ENCODE data around the gene EMX1. TPM values are rescaled to one million over a fixed set of nuclear protein-coding genes. Genes with fewer than 3 reads are reported as not detected.

Gene EMX1
- total RNA-seq, 1 donor from 2014 or later: not detected

GRCh38 chr2:72936660-72937355, 19.5 kb downstream of the EMX1 start:
- intact Hi-C loops (cut with DNase I): no loop called here
- no peak for DNase-seq (ENCODE audit: low spot score)

DNA sequence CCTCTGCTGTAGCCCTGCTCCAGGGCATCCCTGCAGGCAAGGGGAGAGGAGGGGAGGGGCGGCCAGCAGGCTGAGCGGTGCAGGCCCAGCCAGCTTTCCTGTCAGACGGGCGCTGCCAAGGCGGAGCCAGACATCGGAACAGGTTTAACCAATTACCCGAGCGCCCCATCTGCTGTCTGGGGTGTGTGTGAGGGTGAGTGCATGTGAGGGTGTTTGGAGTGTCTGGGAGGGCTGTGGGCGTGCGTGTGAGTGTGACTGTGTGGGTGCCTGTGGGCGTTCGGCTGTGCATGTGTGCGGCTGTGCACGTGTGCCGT, 20.0 kb downstream of the EMX1 start:
- no peak for DNase-seq (ENCODE audit: low spot score)
- intact Hi-C loops (cut with DNase I): no loop called here

DNA sequence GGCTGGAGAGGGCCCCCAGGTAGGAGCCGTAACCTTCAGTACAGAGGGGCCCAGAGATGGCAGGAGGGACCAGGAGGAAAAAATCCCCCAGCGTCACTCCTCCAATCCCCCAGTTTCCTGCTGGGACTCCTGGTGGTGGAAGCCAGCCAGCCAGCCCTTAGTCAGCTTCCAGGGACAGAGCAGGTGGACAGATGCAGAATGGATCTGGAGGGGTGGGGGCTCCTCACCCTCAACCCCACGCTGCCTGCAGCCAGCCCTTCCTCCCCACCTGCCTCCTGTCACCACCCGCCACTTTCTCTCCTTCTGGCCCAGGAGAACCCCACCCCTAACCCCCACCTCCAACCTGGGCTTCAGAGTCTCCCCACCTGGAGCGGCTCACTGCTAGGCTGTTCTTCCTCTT, 21.1 kb downstream of the EMX1 start:
- DNase-seq (ENCODE audit: low spot score): no peak
- intact Hi-C loops (cut with DNase I): no loop called here

DNA sequence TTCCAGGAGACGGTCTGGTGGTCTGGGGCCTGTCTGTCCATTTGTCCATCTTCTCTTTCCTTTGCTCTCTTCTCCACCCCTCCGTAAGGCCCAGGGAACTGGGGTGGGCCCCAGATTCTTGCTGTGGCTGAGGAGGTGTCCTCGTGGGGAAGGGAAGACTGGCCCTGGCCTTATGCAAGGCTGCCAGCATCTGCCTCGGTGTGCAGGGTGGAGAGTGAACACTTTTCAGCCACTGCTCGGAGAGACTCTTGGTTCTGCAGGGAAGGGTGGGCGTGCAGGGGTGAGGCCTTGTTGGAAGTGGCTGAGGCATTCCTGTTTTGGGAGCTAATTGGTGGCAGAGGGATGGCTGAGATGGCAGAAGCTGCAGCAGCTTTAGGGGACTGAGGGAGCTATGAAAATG, 23.0 kb downstream of the EMX1 start:
- intact Hi-C loops (cut with DNase I): no loop called here
- no peak for DNase-seq (ENCODE audit: low spot score)

DNA sequence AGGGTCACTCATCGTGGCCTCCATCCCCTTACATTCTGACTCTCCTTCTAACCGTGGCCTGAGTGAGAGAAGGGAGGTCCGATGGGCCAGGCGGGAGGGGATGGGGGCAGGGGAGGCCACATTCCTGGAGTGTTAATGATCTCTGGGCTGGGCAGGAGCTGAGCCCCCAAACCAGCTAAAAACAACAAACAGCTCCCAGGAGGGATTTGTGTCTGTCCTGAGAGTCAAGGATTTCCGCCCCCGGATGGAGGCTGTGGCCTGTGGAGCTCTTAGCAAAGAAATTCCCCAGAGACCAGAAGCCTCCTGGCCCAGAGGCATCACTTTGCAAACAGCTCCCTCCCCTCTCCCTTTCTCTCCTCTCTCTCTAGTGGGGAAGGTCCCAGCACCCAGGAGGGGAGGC, 23.5 kb downstream of the EMX1 start:
- DNase-seq (ENCODE audit: low spot score): no peak
- intact Hi-C loops (cut with DNase I): no loop called here

DNA sequence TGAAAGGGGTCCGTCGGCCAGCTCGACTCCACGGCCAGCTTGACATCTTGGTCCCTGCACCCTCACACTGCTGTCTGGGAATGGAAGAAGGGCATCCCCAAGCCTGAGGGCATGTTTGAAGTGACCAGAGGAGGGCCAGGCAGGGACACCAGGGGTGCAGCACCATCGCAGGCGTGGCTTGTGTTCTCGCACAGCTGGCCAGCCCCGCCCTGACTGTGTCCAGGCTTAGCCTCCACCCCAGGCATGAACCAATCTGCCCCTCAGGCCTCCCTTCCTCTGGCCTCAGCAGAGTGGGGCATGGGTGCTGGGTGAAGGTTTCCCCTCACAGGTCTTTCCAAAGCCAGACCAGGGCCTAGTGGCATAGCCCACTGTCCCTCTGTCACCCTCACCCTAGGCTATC, 25.0 kb downstream of the EMX1 start:
- intact Hi-C loops (cut with DNase I): no loop called here
- DNase-seq (ENCODE audit: low spot score): no peak

DNA sequence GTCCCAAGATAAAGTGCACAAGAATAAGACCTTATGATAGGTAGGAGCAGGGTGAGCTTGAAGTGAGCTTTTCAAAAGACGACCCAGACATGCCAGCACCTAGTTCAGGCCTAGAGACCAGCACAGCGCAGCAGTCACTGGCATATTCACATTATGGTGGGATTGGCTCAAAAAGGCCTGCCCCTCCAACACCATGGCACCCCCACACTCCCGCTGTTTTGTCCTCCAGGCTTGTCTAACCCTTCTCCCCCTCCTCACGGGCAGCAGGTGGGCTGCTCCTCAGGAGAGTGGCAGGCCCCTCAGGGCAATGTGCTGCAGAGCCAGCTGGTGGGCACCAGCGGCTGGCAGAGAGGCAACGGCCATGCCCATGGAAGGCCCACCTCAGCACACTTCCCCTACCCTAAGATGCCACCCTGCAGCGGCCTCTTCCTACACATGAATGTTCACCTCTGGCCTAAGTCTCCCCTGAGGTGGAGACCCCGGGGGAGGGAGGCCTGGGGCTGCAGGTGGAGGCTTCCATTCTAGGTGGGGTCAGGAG, 25.6 kb downstream of the EMX1 start:
- no peak for DNase-seq (ENCODE audit: low spot score)
- intact Hi-C loops (cut with DNase I): no loop called here

GRCh38 chr2:72943540-72944395, 26.4 kb downstream of the EMX1 start:
- DNase-seq (ENCODE audit: low spot score): no peak
- intact Hi-C loops (cut with DNase I): no loop called here

GRCh38 chr2:72944804-72945449, 27.6 kb downstream of the EMX1 start:
- no peak for DNase-seq (ENCODE audit: low spot score)
- intact Hi-C loops (cut with DNase I): no loop called here

DNA sequence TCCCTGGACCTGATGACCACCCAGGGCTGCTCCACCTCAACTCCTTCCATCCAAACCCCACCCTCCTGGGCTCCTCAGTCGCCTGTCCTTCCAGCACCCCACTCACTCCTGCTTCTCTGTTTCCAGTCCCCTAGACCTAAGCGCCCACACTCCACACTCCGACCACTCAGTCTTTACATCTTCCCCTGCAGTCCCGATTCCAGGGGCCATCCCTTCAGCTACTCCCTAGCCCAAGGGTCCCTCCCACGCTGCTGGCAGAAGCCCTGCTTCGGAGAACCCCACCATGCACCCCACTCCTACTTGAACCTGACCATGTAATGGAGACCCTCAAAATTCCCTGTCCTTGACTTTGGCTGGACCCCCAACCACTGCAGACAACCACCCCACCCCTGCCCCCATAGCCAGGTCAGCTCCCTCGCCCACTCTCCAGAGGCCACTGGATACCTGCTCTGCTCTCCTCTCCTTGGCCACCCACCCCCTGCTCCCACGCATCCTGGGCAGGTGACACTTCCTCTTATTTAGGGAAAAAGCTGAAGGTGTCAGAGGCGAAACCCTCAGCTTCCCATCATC, 28.2 kb downstream of the EMX1 start:
- intact Hi-C loops (cut with DNase I): no loop called here
- DNase-seq (ENCODE audit: low spot score): no peak

- intact Hi-C loops (cut with DNase I): no loop called here
- DNase-seq (ENCODE audit: low spot score): no peak
Measured at GRCh38 chr2:72946466-72946865, 29.1 kb downstream of the EMX1 start.

DNA sequence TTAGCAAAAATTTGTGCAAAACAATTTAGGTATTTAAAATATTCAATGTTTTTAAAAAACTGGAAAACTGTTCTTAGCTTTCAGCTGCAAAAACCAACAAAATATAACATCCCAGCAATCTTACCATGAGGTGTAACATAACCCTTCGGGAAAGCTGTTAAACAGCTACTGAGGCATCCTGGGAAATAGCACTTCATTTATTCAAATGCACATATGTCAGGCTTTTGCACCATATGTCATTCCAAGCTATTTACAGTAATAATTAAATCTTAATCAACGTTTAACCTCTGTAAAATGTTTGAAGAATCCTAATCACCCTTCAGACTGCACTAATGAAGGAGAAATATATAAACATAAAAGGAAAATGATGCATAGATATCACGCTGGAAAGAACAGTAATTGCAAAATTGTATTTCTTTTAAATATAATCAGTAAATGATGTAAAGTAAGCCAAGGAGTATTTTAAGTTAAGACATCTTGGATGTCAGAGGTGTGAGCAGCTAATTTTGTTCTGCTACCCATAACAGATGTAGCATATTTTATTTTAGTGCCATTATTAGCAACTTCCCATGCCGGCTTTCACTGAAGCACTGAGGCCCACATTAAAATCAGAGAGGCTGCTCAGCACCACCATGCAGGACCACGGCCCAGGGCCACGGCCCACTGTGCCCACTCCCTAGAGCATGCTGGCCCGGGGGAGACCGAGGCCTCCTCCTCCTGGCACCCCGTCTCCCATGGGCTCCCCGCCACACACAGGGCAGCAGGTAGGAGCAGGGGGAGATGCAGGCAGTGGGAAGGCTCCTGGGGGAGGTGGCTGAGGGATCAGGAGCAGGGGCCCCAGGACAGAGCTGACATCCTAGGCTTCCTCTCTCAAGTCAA, 30.9 kb downstream of the EMX1 start:
- DNase-seq (ENCODE audit: low spot score): no peak
- intact Hi-C loops (cut with DNase I): no loop called here

- intact Hi-C loops (cut with DNase I): no loop called here
Measured at GRCh38 chr2:72949045-72949444, 31.7 kb downstream of the EMX1 start.

DNA sequence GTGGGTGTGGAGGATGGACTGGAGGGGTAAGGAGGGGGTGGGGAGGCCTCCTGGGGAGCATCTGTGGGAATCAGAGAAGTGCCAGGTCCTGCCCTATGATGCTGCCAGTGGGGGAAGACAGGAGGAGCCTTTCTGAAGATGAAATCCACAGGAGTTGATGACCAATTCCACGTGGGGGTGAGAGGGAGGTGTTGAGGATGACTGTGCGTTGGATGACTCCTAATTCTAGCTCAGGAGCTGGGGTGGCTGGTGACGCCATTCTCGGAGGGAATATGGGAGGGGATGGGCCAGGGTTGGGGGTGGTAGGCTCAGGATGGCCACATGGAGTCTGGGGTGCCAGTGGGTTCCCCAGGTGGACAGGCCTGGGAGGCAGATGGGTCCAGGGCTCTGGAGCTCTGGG, 32.3 kb downstream of the EMX1 start:
- no peak for DNase-seq (ENCODE audit: low spot score)
- intact Hi-C loops (cut with DNase I): no loop called here

More at GRCh38 chr2:72949045-72949444, 31.7 kb downstream of the EMX1 start:
- no peak for DNase-seq (ENCODE audit: low spot score)

- DNase-seq (ENCODE audit: low spot score): no peak
- intact Hi-C loops (cut with DNase I): no loop called here
Measured at GRCh38 chr2:72950558-72951255, 33.4 kb downstream of the EMX1 start.

- intact Hi-C loops (cut with DNase I): no loop called here
- DNase-seq (ENCODE audit: low spot score): no peak
Measured at GRCh38 chr2:72951303-72952095, 34.2 kb downstream of the EMX1 start.

DNA sequence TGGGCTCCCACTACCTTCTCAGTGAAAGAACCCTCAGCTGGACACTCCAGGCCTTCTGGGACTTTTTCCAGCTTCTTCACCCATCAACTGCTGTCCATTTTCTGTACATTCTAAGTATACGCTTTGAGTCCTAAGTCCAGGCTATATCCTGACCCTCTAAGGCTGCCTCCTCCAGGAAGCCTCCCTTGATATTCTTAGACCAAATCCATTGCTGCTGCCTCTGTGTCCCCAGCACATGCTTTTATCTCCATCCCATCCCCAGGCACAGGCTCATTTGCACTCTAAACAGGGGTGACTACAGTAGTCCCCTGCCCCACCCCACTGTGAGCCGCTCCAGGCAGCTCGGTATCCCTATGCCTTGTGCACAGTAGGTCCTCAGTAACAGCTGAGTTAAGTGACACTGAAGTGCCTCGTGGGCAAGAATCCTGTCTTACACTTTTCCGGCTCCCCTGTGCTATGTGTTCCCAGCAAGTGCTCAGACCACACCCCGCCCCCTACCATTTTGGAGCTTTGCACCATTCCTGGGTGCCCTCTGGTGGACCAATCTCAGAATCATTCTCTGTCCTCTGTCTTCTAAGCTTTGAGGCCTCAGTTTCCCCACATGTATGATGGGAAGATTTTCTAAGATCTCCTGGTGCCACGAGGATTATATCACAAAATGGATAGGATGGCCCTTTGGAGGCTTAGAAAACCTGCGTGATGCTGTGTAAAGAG, 34.9 kb downstream of the EMX1 start:
- DNase-seq (ENCODE audit: low spot score): no peak
- intact Hi-C loops (cut with DNase I): no loop called here

Measured in cardiac septum (tissue), 1 donor.